ENCODE data around the gene DERA.

DERA gene

DNA sequence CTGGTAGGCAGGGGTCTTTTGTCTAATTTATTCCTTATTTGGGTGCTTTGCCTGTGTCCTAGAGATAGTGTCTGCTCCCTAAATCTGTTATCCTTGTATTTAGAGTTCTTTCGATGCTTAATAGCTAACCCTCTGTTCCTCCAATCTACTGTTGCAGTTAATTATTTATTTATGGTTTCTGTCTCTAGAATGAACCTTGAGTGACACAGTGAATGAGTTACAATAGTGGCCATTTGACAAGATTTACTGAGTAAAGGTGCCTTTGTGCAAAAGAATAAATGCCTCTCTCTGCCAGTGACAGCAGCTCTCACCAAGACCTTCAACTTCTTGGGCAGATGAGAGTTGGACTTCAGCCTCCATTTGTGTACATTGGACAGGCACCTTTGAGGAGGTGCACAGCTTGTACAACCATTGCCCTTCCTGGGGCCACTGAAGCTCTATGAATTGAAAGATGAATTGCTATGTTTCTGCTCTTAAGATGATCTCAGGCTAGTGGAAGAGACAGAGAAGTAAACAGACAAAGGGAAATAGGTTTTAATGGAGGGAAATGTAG, 165.9 kb downstream of the DERA start:
- TF ChIP-seq, protein P1, sequence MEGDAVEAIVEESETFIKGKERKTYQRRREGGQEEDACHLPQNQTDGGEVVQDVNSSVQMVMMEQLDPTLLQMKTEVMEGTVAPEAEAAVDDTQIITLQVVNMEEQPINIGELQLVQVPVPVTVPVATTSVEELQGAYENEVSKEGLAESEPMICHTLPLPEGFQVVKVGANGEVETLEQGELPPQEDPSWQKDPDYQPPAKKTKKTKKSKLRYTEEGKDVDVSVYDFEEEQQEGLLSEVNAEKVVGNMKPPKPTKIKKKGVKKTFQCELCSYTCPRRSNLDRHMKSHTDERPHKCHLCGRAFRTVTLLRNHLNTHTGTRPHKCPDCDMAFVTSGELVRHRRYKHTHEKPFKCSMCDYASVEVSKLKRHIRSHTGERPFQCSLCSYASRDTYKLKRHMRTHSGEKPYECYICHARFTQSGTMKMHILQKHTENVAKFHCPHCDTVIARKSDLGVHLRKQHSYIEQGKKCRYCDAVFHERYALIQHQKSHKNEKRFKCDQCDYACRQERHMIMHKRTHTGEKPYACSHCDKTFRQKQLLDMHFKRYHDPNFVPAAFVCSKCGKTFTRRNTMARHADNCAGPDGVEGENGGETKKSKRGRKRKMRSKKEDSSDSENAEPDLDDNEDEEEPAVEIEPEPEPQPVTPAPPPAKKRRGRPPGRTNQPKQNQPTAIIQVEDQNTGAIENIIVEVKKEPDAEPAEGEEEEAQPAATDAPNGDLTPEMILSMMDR (IDR thresholded peaks at IDR 0.05): no peak

DNA sequence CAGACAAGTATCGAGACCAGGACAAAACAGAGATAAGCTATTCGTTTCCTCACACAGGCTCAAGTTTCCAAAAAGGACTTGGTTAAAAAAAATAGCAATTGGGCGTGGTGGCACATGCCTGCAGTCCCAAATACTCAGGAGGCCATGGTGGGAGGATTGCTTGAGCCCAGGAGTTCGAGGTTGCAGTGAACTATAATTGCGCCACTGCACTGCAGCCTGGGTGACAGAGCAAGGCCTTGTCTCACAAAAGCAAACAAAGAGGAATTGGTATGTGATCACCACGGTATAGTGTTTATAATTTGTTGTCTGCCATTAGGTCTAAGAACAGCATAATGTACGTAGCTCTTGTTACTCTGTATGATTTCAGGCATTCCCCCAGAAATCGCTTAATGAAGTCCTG, 175.3 kb downstream of the DERA start:
- TF ChIP-seq, protein P1 (IDR thresholded peaks at IDR 0.05): no peak

DNA sequence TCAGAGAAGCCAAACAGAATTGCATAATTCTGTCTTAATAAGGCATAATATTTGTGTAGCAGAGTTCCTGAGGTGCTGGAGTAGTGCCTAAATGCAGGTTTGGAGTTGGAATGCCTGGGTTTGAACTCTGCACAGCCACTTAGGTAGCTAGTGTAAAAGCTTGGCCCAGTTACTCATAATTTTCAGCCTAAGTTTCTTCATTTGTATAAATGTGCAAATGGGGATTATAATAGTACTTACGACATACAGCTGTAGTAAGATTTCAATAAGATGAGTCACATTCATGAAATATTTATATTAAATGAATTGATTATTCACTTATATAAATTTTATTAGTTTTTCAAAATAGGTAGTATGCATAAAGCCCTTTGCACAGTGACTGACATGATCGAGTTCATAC, 175.8 kb downstream of the DERA start:
- TF ChIP-seq, protein P1 (IDR thresholded peaks at IDR 0.05): no peak
